ENCODE data around the gene FATE1. TPM values are rescaled to one million over a fixed set of nuclear protein-coding genes. Genes with fewer than 3 reads are reported as not detected.

Gene FATE1
- total and polyA plus RNA-seq, 2 donors (not counting 1 experiment from before 2014, with no cell fraction given): not detected

DNA sequence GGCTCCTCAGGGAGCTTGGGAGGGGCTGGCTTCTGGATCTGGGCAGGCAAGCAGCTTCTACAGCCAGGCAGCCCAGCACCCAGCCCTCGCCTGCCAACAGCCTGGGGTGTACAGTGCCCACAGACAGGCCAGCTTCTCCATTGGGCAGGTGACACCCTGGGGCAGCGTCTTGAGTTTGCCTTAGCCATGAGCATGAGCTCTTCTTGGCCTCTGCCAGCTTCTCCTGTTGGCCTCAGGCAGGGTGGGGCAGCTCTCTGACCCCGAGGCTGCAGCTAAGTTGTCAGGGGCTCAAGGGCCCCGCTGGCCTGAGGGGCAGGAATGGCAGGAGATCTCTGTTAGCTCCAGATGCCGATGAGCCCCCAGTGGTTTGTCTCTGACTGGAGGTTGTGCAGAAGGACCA, 10.9 kb downstream of the FATE1 start:
- Histone ChIP-seq H3K9ac (ENCODE audit: insufficient read depth, low read length) (no peak overlapping the region), H3K36me3 (ENCODE audit: control insufficient read depth, insufficient read depth, low read length) (no peaks in the 10 kb centered on the region), H2AFZ (ENCODE audit: low read length) (no peak overlapping the region), H3K4me3 (replicated peaks in 1 of 4; ENCODE audit: control extremely low read depth in 1 of 4, insufficient read depth in 1 of 4, low read depth in 3 of 4, low read length in 4 of 4) (no peak overlapping the region), H3K79me2 (ENCODE audit: control insufficient read depth, insufficient read depth, low read length) (no peaks in the 10 kb centered on the region), H4K20me1 (ENCODE audit: control insufficient read depth, extremely low read depth, insufficient read depth, low read length) (no peaks in the 10 kb centered on the region), H3K9me3 (ENCODE audit: control insufficient read depth, insufficient read depth, low read depth, low read length) (no peaks in the 10 kb centered on the region), H3K4me1 (ENCODE audit: control insufficient read depth, extremely low read depth, insufficient read depth, low read length) (no peaks in the 10 kb centered on the region), H3K27me3 (ENCODE audit: control insufficient read depth, insufficient read depth, low read length) (no peaks in the 10 kb centered on the region), H3K4me2 (ENCODE audit: extremely low read depth, insufficient read depth, low read length) (no peak overlapping the region), H3K27ac (ENCODE audit: insufficient read depth, low read length) (no peak overlapping the region)
- no peak for DNase-seq (ENCODE audit: low read depth in 2 of 2)
- TF ChIP-seq EZH2 (IDR thresholded peaks at IDR 0.05; ENCODE audit: low read length, missing control alignments): no peak
- TF ChIP-seq, protein P1, sequence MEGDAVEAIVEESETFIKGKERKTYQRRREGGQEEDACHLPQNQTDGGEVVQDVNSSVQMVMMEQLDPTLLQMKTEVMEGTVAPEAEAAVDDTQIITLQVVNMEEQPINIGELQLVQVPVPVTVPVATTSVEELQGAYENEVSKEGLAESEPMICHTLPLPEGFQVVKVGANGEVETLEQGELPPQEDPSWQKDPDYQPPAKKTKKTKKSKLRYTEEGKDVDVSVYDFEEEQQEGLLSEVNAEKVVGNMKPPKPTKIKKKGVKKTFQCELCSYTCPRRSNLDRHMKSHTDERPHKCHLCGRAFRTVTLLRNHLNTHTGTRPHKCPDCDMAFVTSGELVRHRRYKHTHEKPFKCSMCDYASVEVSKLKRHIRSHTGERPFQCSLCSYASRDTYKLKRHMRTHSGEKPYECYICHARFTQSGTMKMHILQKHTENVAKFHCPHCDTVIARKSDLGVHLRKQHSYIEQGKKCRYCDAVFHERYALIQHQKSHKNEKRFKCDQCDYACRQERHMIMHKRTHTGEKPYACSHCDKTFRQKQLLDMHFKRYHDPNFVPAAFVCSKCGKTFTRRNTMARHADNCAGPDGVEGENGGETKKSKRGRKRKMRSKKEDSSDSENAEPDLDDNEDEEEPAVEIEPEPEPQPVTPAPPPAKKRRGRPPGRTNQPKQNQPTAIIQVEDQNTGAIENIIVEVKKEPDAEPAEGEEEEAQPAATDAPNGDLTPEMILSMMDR (conservative IDR thresholded peaks at IDR 0.05 in 1 of 2, IDR thresholded peaks at IDR 0.05 in 1 of 2; ENCODE audit: low read depth in 1 of 2, low read length in 2 of 2): no peak

DNA sequence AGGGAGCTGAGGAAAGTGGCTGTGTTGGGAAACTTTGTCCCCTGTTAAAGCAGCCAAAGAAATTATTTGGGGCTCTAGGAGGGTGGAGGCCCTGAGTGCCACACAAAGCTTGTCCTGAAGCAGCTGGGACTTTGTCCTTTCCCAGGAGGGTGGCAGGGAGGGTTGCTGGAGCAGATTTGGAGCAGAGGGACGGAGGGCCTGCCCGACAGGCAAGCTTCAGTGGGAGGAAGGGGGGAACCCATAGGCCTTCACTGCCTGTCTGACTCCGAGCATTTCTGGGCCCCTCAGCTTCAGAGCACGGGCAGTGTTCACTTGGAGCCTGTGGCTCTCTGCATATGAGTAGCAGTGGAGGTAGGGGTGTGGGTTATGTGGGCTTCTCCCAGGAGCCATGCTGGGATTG, 11.5 kb downstream of the FATE1 start:
- H3K4me3 ChIP-seq (replicated peaks in 1 of 4; ENCODE audit: control extremely low read depth in 1 of 4, insufficient read depth in 1 of 4, low read depth in 3 of 4, low read length in 4 of 4): no peak overlapping the region
- H3K9ac ChIP-seq (ENCODE audit: insufficient read depth, low read length): no peak overlapping the region
- H3K4me2 ChIP-seq (ENCODE audit: extremely low read depth, insufficient read depth, low read length): no peak overlapping the region
- no peak overlapping the region for H3K27ac ChIP-seq (ENCODE audit: insufficient read depth, low read length)
- H4K20me1 ChIP-seq (ENCODE audit: control insufficient read depth, extremely low read depth, insufficient read depth, low read length): no peaks in the 10 kb centered on the region
- no peaks in the 10 kb centered on the region for H3K4me1 ChIP-seq (ENCODE audit: control insufficient read depth, extremely low read depth, insufficient read depth, low read length)
- no peak overlapping the region for H2AFZ ChIP-seq (ENCODE audit: low read length)
- no peaks in the 10 kb centered on the region for H3K27me3 ChIP-seq (ENCODE audit: control insufficient read depth, insufficient read depth, low read length)
- H3K36me3 ChIP-seq (ENCODE audit: control insufficient read depth, insufficient read depth, low read length): no peaks in the 10 kb centered on the region
- H3K79me2 ChIP-seq (ENCODE audit: control insufficient read depth, insufficient read depth, low read length): no peaks in the 10 kb centered on the region
- DNase-seq (ENCODE audit: low read depth in 2 of 2): no peak
- no peaks in the 10 kb centered on the region for H3K9me3 ChIP-seq (ENCODE audit: control insufficient read depth, insufficient read depth, low read depth, low read length)
- TF ChIP-seq, protein P1 (conservative IDR thresholded peaks at IDR 0.05 in 1 of 2, IDR thresholded peaks at IDR 0.05 in 1 of 2; ENCODE audit: low read depth in 1 of 2, low read length in 2 of 2): no peak

DNA sequence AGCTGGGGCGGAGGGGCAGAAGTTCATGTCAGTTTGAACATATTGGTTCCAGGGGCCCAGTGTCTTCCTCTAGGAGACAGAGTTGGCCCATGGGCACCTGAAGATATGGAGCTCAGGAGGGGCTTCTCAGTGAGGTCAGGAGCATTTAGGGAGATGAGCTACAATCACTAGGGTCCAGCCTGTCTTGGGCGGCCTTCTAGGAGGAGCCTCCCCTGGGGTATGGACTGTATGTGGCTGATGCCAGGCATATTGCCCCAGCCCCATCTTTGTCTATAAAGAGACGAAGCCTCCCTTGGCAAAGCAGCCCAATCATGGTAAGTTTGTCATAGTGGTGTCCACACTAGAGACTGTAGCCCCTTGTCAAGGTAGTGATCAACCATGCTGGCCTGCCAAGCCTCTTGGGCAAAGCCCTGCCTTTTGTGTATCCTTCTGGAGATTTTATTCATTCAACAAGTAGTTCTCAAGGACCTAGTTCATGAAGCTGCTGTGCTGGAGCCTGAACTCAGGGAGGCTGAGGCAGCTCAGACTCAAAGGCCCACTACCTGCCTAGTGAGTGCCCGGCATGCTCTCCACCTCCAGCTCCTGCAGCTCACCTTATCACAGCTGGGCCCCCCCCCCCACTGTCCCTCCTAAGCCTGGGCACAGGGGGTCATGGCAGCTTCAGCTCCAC, 13.4 kb downstream of the FATE1 start:
- H3K4me1 ChIP-seq (ENCODE audit: control insufficient read depth, extremely low read depth, insufficient read depth, low read length): no peaks in the 10 kb centered on the region
- no peaks in the 10 kb centered on the region for H3K36me3 ChIP-seq (ENCODE audit: control insufficient read depth, insufficient read depth, low read length)
- no peak overlapping the region for H3K4me2 ChIP-seq (ENCODE audit: extremely low read depth, insufficient read depth, low read length)
- H4K20me1 ChIP-seq (ENCODE audit: control insufficient read depth, extremely low read depth, insufficient read depth, low read length): no peaks in the 10 kb centered on the region
- no peaks in the 10 kb centered on the region for H3K79me2 ChIP-seq (ENCODE audit: control insufficient read depth, insufficient read depth, low read length)
- no peaks in the 10 kb centered on the region for H3K27me3 ChIP-seq (ENCODE audit: control insufficient read depth, insufficient read depth, low read length)
- no peak overlapping the region for H3K27ac ChIP-seq (ENCODE audit: insufficient read depth, low read length)
- H3K9ac ChIP-seq (ENCODE audit: insufficient read depth, low read length): no peak overlapping the region
- no peak for DNase-seq (ENCODE audit: low read depth in 2 of 2)
- no peak overlapping the region for H2AFZ ChIP-seq (ENCODE audit: low read length)
- H3K9me3 ChIP-seq (ENCODE audit: control insufficient read depth, insufficient read depth, low read depth, low read length): no peaks in the 10 kb centered on the region
- TF ChIP-seq, protein P1 (conservative IDR thresholded peaks at IDR 0.05 in 1 of 2, IDR thresholded peaks at IDR 0.05 in 1 of 2; ENCODE audit: low read depth in 1 of 2, low read length in 2 of 2): no peak
- H3K4me3 ChIP-seq (replicated peaks in 1 of 4; ENCODE audit: control extremely low read depth in 1 of 4, insufficient read depth in 1 of 4, low read depth in 3 of 4, low read length in 4 of 4): no peak overlapping the region

All from fibroblast of lung (primary cell).